ENCODE measurements around the gene RBM20.

DNA sequence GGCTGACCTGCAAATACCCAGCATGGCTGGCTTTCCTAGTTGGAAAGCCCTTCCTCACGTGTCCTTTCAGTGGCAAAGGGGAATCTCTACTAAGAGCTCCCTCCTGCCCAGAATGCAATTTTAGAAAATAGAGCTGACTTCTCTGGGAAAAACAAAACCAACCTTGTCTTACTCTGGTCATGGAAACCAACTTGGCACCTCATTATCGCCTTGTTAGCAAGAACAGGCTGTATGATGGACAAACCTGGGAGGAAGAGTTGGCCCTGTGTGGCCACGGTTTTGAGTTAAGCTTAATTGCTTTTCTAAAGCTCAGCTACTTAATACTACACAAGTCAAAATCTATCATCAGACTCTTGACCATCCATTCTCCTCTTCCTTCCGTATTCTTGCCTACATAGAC is 133.5 kb downstream of the RBM20 start:
- TF ChIP-seq EZH2 (IDR thresholded peaks at IDR 0.05; ENCODE audit: insufficient read depth, poor library complexity, severe bottlenecking) (no peak), EZH2phosphoT487 (IDR thresholded peaks at IDR 0.05; ENCODE audit: insufficient read depth, low read depth) (no peak)
